Chondrocyte (in vitro differentiated cells): ENCODE measurements around the gene FAM13A. TPM values are rescaled to one million over a fixed set of nuclear protein-coding genes. Genes with fewer than 3 reads are reported as not detected.
"Not testable (repeated sequence)": the region's sequence is repeated elsewhere in the genome, so short reads cannot be mapped to it uniquely, and the experiment has no call there.

Experiments
- DNase-seq: peaks from one replicate; pipeline ENCODE4 v3.0.0; 2021; ENCODE audit warnings: mixed read lengths, low spot score
- H3K27ac Mint-ChIP-seq: one replicate; pipeline ENCODE4 v1.8.0; 2021; ENCODE audit warnings: mild to moderate bottlenecking, moderate library complexity, mixed read lengths; ENCODE audit not compliant: unreplicated experiment
- H3K27me3 Mint-ChIP-seq: 2 replicates; pipeline ENCODE4 v1.8.0; 2021; ENCODE audit warnings: low read depth, mixed read lengths
- H3K36me3 Mint-ChIP-seq: 2 replicates; pipeline ENCODE4 v1.8.0; 2021; ENCODE audit warnings: low read depth, mixed read lengths
- H3K4me1 Mint-ChIP-seq: 2 replicates; pipeline ENCODE4 v1.8.0; 2021; ENCODE audit warnings: low read depth, mild to moderate bottlenecking, mixed read lengths
- H3K4me3 Mint-ChIP-seq: one replicate; pipeline ENCODE4 v1.8.0; 2021; ENCODE audit warnings: mild to moderate bottlenecking, moderate library complexity, mixed read lengths; ENCODE audit not compliant: unreplicated experiment
- H3K9me3 Mint-ChIP-seq: 2 replicates; pipeline ENCODE4 v1.8.0; 2021; ENCODE audit warnings: low read depth, mixed read lengths
- CTCF ChIP-seq: fragments of 200-600 bp; sonication (generic); IDR thresholded peaks from 2 replicates; pipeline ENCODE4 v1.5.0; 2021; ENCODE audit warnings: antibody characterized with exemption, mild to moderate bottlenecking, moderate library complexity
- total RNA-seq: library from RNA; stranded (reverse); gene quantifications from 3 replicates; pipeline ENCODE4 v1.2.1, GENCODE V29; 2021

FAM13A gene
- total RNA-seq, 1 donor from 2014 or later: 10.5 TPM

DNA sequence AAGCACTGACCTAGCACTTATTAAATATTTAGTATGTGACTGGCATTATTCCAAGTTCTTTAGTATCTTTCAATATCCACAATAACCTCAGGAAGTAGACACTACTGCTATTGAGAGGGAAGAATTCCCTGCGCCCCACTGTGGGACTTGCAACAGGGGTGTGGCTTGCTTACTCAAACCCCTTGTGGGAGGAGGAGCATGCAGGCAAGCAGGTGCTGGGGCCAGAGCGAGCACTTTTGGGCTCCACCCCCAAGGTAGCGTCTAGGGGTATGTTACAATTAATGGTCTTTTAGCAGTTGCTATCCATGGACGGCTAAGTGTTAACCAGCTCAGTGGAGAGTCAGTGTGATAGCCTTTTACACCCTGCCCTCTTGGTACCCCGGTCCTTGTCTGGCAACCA lies 50.7 kb downstream of the FAM13A start:
- Mint-ChIP-seq H3K36me3 (peaks cover 16% of the 10 kb centered on the region), H3K4me3 (no peak overlapping the region), H3K27me3 (no peaks in the 10 kb centered on the region), H3K27ac (no peak overlapping the region), H3K9me3 (peaks cover 4% of the 10 kb centered on the region), H3K4me1 (peaks cover 19% of the 10 kb centered on the region)
- DNase-seq: no peak
- TF ChIP-seq CTCF: no peak

- H3K27ac Mint-ChIP-seq, H3K4me3 Mint-ChIP-seq, H3K9me3 Mint-ChIP-seq, DNase-seq, H3K27me3 Mint-ChIP-seq: not testable (repeated sequence)
- Mint-ChIP-seq H3K36me3 (peaks cover 12% of the 10 kb centered on the region), H3K4me1 (peaks cover 26% of the 10 kb centered on the region)
Observed at GRCh38 chr4:89005066-89005465, 51.9 kb downstream of the FAM13A start.

GRCh38 chr4:89001647-89002445 lies 55.1 kb downstream of the FAM13A start:
- H3K9me3 Mint-ChIP-seq: peaks cover 4% of the 10 kb centered on the region
- H3K36me3 Mint-ChIP-seq: peaks cover 8% of the 10 kb centered on the region
- DNase-seq: no peak
- no peak overlapping the region for H3K4me3 Mint-ChIP-seq
- no peak for TF ChIP-seq CTCF
- peaks cover 26% of the 10 kb centered on the region for H3K4me1 Mint-ChIP-seq
- no peak overlapping the region for H3K27ac Mint-ChIP-seq
- no peaks in the 10 kb centered on the region for H3K27me3 Mint-ChIP-seq

DNA sequence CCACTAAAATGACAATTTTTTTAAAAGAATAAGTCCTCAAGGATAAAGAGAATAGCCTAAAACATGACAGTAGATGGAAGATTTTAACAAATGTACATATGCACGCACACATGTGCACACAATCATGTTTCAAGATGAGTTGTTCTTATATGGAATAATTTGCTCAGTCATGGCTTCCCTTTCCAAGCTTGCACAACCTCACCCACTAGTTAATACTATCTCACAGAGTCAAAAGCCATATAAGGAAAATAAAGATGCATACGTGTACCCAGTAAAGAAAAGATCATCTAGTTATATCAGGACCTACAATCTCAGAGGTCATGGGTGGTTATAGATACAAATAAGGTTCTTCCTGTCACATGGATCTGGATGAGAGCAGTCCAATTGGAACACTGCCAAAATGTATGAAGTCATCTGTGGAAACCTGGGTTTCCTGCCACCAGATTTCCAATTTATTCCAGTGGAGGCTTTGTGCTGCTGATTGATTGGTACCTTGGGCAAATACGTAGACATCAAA lies 56.1 kb downstream of the FAM13A start:
- H3K27ac Mint-ChIP-seq: no peak overlapping the region
- no peak for DNase-seq

DNA sequence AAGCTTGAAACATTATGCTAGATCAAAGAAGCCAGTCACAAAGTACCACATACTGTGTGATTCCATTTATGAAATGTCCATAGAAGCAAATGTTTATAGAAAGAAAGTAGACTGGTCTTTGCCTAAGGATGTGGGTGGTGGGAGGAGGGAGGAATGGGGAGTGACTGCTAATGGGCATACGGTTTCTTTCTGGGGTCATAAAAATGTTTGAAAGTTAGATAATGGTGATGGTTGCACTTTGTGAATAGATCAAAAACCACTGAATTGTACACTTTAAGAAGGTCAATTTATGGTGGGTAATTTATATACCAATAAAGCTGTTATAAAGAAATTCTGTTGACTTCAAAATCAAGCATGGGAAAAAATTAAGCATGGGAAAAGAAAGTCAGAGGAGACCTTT lies 56.6 kb downstream of the FAM13A start:
- no peak for DNase-seq
- Mint-ChIP-seq H3K36me3 (peaks cover 8% of the 10 kb centered on the region), H3K4me1 (peaks cover 26% of the 10 kb centered on the region), H3K27ac (no peak overlapping the region), H3K27me3 (no peaks in the 10 kb centered on the region), H3K4me3 (no peak overlapping the region), H3K9me3 (peaks cover 4% of the 10 kb centered on the region)
- TF ChIP-seq CTCF: no peak

More for the DNA sequence above, 56.1 kb downstream of the FAM13A start:
- H3K4me3 Mint-ChIP-seq: no peak overlapping the region
- H3K4me1 Mint-ChIP-seq: peaks cover 26% of the 10 kb centered on the region
- H3K27me3 Mint-ChIP-seq: no peaks in the 10 kb centered on the region
- no peak for TF ChIP-seq CTCF
- H3K36me3 Mint-ChIP-seq: peaks cover 12% of the 10 kb centered on the region
- H3K9me3 Mint-ChIP-seq: peaks cover 4% of the 10 kb centered on the region
